ENCODE data around the gene CBX1. TPM values are rescaled to one million over a fixed set of nuclear protein-coding genes. Genes with fewer than 3 reads are reported as not detected.

CBX1 gene
- total RNA-seq, 1 donor from 2014 or later, result 22.1 TPM

DNA sequence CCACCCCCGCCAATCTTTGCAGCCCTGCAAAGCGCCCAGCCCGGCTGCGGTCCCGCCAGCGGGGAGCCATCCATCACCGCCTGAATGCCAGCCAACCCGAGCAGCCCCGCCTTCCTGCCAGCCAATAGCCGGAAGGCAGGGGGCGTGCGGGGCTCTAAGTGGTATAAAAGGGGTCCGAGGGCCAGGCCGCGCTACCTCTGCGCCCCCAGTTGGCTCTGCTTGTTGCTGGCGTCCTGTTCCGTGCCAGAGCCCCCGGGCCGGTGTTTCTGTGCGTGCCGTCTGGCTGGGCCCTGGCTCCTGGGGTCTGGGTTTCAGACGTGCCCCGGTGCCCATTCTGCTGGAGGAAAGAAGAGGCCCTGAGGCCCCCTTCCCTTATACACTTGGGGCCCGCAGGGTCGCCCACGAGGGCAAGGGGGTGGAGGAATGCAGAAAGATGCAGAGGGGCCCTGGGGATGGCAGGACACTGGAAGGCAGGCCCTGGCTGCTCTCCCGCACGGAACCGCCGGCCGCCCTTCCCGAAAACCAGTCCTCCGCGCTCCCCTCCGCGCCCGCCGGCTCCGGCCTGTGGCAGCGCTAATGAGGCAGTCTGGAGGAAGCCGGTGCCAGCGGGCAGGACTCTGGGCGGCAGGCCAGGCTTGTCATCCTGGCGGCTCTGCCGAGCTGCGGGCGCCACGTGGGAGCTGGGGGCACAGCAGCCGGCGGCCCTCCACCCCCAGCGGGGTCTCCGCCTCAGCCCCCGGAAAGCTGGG is 77.7 kb downstream of the CBX1 start:
- TF ChIP-seq, protein P1, sequence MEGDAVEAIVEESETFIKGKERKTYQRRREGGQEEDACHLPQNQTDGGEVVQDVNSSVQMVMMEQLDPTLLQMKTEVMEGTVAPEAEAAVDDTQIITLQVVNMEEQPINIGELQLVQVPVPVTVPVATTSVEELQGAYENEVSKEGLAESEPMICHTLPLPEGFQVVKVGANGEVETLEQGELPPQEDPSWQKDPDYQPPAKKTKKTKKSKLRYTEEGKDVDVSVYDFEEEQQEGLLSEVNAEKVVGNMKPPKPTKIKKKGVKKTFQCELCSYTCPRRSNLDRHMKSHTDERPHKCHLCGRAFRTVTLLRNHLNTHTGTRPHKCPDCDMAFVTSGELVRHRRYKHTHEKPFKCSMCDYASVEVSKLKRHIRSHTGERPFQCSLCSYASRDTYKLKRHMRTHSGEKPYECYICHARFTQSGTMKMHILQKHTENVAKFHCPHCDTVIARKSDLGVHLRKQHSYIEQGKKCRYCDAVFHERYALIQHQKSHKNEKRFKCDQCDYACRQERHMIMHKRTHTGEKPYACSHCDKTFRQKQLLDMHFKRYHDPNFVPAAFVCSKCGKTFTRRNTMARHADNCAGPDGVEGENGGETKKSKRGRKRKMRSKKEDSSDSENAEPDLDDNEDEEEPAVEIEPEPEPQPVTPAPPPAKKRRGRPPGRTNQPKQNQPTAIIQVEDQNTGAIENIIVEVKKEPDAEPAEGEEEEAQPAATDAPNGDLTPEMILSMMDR (IDR thresholded peaks at IDR 0.05; ENCODE audit: insufficient read depth, low read length, severe bottlenecking), result peak; percentile 64
- peak overlapping the region; percentile 41 for H3K4me3 ChIP-seq (ENCODE audit: low read depth, low read length)
- peak; percentile 67 for DNase-seq (ENCODE audit: low read depth)
- no peaks in the 10 kb centered on the region for H3K27me3 ChIP-seq (ENCODE audit: control insufficient read depth, insufficient read depth, low read length)
- FAIRE-seq, result no peak
- no peaks in the 10 kb centered on the region for H3K36me3 ChIP-seq (ENCODE audit: control insufficient read depth, insufficient read depth, low read length)

DNA sequence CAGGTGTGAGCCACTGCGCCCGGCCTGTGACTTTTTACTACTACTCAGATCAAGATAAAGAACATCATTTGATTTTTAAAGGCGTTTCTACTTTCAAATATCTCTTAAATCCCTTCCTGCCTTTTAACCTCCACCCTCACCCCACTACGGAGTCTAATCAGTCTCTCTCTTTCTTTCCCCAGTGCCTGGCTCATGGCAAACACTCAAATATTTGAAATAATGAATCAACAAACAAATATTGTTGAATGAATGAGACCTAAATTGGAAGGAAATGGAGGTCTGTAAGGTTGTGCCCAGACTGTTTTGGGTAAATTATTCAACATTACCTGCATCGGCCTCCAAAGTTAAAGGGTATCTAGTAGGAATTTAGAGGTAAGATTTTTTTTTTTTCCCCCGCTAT is 78.4 kb downstream of the CBX1 start:
- DNase-seq (ENCODE audit: low read depth) (no peak), FAIRE-seq (no peak)
- H3K36me3 ChIP-seq (ENCODE audit: control insufficient read depth, insufficient read depth, low read length), result no peaks in the 10 kb centered on the region
- TF ChIP-seq, protein P1 (IDR thresholded peaks at IDR 0.05; ENCODE audit: insufficient read depth, low read length, severe bottlenecking), result no peak
- H3K4me3 ChIP-seq (ENCODE audit: low read depth, low read length), result no peak overlapping the region
- no peaks in the 10 kb centered on the region for H3K27me3 ChIP-seq (ENCODE audit: control insufficient read depth, insufficient read depth, low read length)

DNA sequence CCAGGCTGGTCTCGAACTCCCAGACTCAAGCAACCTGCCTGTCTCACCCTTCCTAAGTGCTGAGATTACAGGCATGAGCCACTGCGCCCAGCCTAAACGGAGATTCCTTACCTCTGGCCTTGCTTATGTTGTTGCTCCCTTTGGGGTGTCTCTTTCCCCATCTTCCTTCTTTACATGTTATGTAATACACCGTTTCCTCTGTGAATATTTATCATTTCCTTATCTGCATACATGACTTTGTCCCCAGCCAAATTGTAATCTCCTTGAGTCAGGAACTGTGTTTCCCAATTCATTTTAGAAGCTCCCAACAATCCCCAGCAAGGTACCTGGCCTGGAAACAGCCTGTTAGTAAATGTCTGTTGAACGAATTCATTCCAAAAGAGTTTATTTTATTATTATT is 79.3 kb downstream of the CBX1 start:
- H3K4me3 ChIP-seq (ENCODE audit: low read depth, low read length), result no peak overlapping the region
- TF ChIP-seq, protein P1 (IDR thresholded peaks at IDR 0.05; ENCODE audit: insufficient read depth, low read length, severe bottlenecking), result no peak
- FAIRE-seq (no peak), DNase-seq (ENCODE audit: low read depth) (no peak)
- H3K27me3 ChIP-seq (ENCODE audit: control insufficient read depth, insufficient read depth, low read length), result no peaks in the 10 kb centered on the region
- no peaks in the 10 kb centered on the region for H3K36me3 ChIP-seq (ENCODE audit: control insufficient read depth, insufficient read depth, low read length)

Other genes with a start within 250 kb of the CBX1 start
- 1.1 and 1.7 TPM in 2 replicates for gene SP2, start 205.2 kb downstream of the CBX1 start, total RNA-seq
- 23.7 and 25.3 TPM in 2 replicates for gene PNPO, start 159.9 kb downstream of the CBX1 start, total RNA-seq
- gene PRR15L, start 143.6 kb downstream of the CBX1 start, total RNA-seq, result 1.6 and 9.1 TPM in 2 replicates
- 77.1 and 89.8 TPM in 2 replicates for gene CDK5RAP3, start 130.4 kb downstream of the CBX1 start, total RNA-seq
- 8.2 and 21.4 TPM in 2 replicates for gene COPZ2, start 63.7 kb downstream of the CBX1 start, total RNA-seq
- gene NFE2L1, start 53.1 kb downstream of the CBX1 start, total RNA-seq, result 84.2 and 176 TPM in 2 replicates
- 14.7 and 22.7 TPM in 2 replicates for gene SNX11, start 6.3 kb upstream of the CBX1 start, total RNA-seq